NCI-H2196 (cell line): Measurements from ENCODE around the gene TRPM8.
"Not testable (repeated sequence)": the region's sequence is repeated elsewhere in the genome, so short reads cannot be mapped to it uniquely, and the experiment has no call there.

Source experiments
- DNase-seq: peaks from one replicate; lab custom pipeline; 2025; ENCODE audit not compliant: unreplicated experiment; lab: John Stamatoyannopoulos, UW

TRPM8 gene

DNA sequence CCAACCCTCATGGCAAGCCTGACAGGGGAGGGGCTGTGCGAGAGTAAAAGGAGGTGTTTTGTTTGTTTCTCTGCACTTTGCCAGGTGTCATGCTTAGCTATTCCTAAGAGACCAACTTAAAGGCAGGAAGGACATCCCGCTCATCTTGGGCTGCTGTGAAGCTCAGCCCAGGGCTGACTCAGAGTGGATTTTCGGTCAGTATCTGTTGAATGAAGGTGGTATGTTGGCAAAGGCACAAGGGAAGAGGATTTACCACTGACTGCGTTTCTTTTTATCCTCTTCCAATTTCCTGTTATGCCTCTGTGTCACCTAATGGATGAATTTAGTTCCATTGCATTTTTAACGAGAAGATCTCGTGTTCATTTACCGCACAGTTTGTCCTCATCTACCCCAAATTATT, 18.9 kb downstream of the TRPM8 start:
- DNase-seq = peak; percentile 14

- DNase-seq = no peak
These were observed 21.6 kb downstream of the TRPM8 start for GRCh38 chr2:233938676-233939370.

GRCh38 chr2:233940376-233941276, 23.5 kb downstream of the TRPM8 start:
- peak; percentile 81 for DNase-seq

GRCh38 chr2:233942731-233943130, 25.6 kb downstream of the TRPM8 start:
- DNase-seq = no peak

GRCh38 chr2:233944269-233944668, 27.1 kb downstream of the TRPM8 start:
- no peak for DNase-seq

- DNase-seq = no peak
These were observed 27.5 kb downstream of the TRPM8 start for GRCh38 chr2:233944722-233945121.

- no peak for DNase-seq
These were observed 28.0 kb downstream of the TRPM8 start for GRCh38 chr2:233945146-233945545.

- no peak for DNase-seq
These were observed 33.1 kb downstream of the TRPM8 start for GRCh38 chr2:233950078-233950825.

- no peak for DNase-seq
These were observed 35.2 kb downstream of the TRPM8 start for GRCh38 chr2:233952335-233952734.

- DNase-seq = peak; percentile 72
These were observed 36.1 kb downstream of the TRPM8 start for GRCh38 chr2:233953087-233953801.

- DNase-seq = no peak
These were observed 43.0 kb downstream of the TRPM8 start for GRCh38 chr2:233960203-233960602.

DNA sequence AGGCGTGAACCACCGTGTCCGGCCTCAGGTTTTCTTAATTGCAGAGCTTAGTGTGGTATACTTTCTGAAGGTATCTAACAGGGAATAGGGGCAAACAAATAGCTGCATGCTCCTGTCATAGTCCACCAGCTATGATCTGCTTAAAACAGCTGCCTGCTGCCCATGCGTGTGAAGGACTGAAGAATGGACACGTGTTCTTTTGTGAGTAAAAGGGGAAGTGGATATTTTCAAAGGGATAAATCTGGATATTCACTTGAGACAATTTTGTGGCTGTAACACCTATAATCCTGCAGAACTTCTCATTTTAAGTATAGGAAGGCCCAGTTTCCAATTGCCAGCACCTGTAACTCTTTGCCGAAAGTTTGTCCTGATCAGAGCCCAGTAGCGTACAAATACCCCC, 44.7 kb downstream of the TRPM8 start:
- no peak for DNase-seq

GRCh38 chr2:233964581-233964980, 47.4 kb downstream of the TRPM8 start:
- DNase-seq = no peak

GRCh38 chr2:233965032-233965603, 47.9 kb downstream of the TRPM8 start:
- DNase-seq = no peak

GRCh38 chr2:233965646-233966045, 48.5 kb downstream of the TRPM8 start:
- not testable (repeated sequence) for DNase-seq

DNA sequence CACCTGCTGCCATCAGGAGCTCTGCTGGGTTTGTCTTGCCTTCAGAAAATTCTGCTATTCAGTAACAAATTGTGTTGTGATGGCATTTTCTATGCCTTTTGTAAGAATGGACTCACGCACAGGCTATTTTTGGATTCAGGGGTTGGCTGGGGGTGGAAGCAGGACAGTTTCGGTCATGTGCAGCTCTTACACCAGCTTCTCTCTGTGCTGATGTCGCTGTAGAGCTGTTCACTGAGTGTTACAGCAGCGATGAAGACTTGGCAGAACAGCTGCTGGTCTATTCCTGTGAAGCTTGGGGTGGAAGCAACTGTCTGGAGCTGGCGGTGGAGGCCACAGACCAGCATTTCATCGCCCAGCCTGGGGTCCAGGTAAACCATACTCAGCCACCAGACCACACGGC, 49.2 kb downstream of the TRPM8 start:
- DNase-seq = no peak

GRCh38 chr2:233967164-233967563, 50.0 kb downstream of the TRPM8 start:
- DNase-seq = no peak

- DNase-seq = no peak
These were observed 51.4 kb downstream of the TRPM8 start for GRCh38 chr2:233968556-233968955.

GRCh38 chr2:233972460-233972859, 55.3 kb downstream of the TRPM8 start:
- not testable (repeated sequence) for DNase-seq

GRCh38 chr2:233972941-233973575, 55.9 kb downstream of the TRPM8 start:
- DNase-seq = no peak
